Skin of body (tissue), 3 donors: ENCODE measurements around the gene TAAR5. TPM values are rescaled to one million over a fixed set of nuclear protein-coding genes. Genes with fewer than 3 reads are reported as not detected.
"Not testable (repeated sequence)": the region's sequence is repeated elsewhere in the genome, so short reads cannot be mapped to it uniquely, and the experiment has no call there.

ENCODE experiments used
- DNase-seq: peaks from one replicate; lab custom pipeline; 2025; lab: John Stamatoyannopoulos, UW
- small RNA-seq: library from RNA; depleted of rRNA; stranded (forward); fragments of <200 nt; gene quantifications from one replicate; pipeline ENCODE3, GENCODE V24; 2014; ENCODE audit warnings: low replicate concordance
- total RNA-seq: library from RNA; depleted of rRNA; stranded (reverse); fragments of >200 nt; gene quantifications from one replicate; pipeline ENCODE4 v1.2.3, GENCODE V29; 2014

TAAR5 gene
- total RNA-seq, 1 donor from 2014 or later: not detected

DNA sequence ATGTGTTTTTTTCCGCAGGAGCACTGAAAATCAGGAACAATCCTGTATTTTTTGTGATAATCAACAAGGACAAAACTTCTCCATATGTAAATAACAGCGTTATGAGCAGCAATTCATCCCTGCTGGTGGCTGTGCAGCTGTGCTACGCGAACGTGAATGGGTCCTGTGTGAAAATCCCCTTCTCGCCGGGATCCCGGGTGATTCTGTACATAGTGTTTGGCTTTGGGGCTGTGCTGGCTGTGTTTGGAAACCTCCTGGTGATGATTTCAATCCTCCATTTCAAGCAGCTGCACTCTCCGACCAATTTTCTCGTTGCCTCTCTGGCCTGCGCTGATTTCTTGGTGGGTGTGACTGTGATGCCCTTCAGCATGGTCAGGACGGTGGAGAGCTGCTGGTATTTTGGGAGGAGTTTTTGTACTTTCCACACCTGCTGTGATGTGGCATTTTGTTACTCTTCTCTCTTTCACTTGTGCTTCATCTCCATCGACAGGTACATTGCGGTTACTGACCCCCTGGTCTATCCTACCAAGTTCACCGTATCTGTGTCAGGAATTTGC lies 19.2 kb downstream of the TAAR5 start, which contains the start of gene TAAR6:
Gene TAAR6, plus strand, starts transcription at position 102 of the 557 bp plus-strand sequence. Its CDS starts 0 bp downstream, at position 102.
- DNase-seq: no peak

DNA sequence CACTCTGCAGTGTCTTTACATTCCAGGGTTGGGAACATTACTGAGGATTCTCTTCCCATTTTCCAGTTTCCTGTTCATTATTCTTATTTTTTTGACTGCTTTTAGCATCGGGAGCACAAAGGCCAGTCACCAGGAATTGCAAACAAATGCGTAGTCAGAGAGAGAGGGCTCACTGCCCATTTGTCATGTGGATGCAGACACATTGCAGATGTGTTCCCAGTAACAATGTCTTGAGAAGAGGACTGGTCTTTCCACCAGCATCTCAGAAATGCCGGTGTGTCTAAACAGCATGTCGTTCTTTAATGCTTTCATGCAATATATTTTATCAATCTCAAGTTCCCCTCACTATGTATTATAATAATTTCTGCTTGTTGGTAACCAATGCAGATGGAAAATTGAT lies 20.4 kb downstream of the TAAR5 start:
- no peak for DNase-seq

DNA sequence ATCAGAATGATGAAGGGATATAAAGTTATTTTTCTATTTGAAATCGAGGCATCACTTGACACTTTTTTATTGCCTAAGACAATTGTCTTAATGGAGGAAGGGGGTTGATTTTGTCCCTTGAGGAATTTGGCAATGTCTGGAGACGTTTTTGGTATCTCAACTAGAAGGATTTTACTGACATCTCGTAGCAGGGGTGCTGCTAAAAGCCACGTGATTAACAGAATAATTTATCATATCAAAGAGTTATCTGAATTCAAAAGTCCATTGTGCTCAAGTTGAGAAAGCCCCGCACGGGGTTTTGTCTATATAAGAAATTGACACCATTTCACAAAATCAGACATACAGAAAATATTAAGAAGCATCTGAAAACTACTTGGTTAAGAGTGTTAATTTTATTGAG lies 20.9 kb downstream of the TAAR5 start:
- DNase-seq: no peak

DNA sequence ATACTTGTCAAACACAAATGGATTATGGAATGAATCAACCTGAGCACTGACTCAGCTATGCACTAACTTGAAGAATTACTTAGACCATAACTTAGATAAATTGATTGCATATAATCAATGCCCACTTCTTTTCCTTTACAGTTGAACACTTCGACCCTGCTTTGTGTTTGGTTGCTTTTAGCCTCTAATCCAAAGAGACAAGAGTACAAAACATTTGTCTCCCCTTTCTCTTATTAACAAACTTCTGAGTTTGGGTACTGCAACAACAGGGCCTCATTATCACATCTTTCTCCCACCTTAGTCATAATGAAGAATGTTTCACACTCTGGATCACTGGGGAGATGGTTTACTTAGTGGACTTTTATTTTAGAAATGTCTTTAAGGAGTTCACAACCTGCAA lies 22.0 kb downstream of the TAAR5 start:
- no peak for DNase-seq

DNA sequence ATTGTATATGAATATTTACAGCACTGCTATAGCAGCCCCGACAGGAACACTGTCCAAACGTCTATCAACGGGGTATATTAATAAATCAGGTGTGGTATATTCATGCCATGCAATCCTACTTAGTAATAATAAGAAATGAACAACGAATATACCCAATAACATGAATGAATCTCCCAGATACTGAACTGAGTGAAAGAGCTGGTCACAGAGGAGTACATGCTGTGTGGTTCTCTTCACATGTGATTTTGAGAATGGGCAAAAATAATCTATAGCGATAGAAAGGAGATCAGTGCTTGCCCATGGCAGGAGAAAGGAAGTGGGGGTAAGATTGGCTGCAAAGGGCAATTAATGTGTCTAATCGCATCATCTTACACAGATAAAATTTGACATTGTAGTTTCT lies 23.1 kb downstream of the TAAR5 start:
- no peak for DNase-seq

DNA sequence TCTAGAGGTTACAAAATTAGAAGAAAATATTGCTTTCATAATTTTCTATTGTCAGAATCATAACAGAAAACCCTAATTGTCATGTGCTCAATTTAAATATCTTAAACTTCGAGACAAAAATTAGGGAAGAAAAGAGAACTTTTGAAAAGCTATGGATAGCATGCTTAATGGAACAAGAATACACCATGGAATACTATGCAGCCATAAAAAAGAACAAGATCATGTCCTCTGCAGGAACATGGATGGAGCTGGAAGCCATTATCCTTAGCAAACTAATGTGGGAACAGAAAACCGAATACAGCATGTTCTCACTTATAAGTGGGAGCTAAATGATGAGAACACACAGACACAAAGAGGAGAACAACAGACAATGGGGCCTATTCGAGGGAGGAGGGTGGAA lies 29.5 kb downstream of the TAAR5 start:
- DNase-seq: not testable (repeated sequence)

DNA sequence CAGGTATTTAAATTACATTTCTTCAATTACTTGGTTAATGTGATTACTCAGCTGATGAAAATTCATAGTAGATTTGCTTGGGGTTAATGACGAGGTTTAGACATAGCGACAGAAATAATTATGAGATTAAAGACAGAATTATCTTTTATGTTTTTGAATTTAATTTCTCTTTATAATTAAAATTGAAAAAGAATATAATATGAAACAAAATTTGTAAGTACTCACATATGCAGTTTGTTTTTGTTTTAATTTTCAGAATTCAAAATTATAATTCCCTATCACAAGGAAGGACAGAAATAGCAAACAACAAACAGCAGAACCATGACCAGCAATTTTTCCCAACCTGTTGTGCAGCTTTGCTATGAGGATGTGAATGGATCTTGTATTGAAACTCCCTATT lies 37.2 kb downstream of the TAAR5 start, which contains the start of gene TAAR8:
Gene TAAR8, plus strand, starts transcription at position 301 of the 400 bp plus-strand sequence. Its CDS starts 21 bp downstream, at position 322.
- no peak for DNase-seq

DNA sequence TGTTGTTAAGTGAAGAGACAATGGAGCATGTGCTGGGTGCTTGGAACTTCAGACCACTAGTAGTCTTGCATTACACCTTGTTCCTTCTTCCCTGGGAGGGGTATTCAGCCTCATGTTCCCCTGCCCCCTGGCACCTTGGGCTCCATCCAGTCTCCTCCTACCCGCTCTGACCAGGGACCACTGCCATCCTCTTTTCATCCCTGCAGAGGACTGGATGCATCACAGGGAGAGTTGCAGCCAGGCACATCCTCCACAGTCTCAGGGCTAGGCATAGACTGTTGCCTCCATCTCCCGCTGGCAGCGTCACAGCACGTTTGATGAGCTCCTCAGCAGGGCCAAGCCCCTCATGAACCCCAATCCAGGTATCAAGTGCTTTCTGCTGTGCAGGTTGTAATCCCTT lies 38.3 kb downstream of the TAAR5 start:
- DNase-seq: no peak

DNA sequence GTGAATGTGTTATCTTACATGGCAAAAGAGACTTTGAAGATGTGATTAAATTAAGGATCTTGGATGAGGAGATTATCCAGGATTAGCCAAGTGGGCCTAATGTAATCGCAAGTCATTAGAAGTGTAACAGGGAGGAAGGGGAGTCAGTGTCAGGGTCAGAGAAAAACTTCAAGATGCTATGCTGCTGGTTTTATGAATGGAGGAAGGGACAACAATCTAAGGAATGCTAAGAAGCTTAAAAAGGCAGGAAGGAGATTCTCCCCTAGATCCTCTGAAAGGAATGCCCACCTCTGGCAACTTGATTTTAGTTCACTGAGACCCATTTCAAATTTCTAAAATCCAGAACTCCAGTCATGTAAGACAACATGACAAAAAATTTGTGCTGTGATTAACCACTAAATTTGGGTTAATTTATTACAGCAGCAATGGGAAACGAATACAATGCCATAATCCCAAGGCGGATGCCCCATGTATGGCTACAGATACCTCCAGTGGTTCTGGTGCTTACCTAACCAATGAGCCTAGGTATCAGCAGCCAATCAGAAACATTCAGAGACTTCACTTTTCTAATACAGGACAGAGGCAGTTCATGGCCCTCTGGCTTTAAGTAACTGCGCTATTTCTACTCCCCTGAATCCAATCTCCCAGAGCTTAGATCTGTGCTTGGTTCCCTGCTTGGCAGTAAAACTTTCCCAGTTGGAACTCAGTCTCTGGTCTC lies 40.6 kb downstream of the TAAR5 start:
- DNase-seq: no peak

DNA sequence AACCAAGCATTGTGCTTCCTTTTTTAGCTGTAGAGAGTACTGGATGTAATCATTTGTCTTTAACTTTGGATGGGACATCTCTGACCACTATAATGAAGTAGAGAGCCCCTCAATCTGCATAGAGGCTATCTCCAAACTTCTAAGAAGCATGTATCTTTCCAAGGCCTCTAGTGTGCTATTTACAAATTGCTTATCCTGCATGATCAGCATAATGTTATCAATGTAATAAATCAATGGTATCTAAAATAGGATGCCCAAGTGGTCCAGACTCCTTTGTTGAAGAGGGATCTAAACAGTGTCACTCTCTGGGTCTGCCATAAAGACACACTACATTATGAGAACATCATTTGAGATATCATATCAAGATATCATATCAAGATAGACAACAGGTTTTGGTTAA lies 44.7 kb downstream of the TAAR5 start:
- DNase-seq: no peak

Small RNAs within 50 kb of the gene (small RNA-seq; reads per million reads assigned to genes)
- gene TAAR7P: not detected

Other genes starting within 250 kb of the TAAR5 start
- gene MOXD1, start 188.3 kb downstream of the TAAR5 start, total RNA-seq: 15.6 TPM
- gene STX7, start 76.6 kb downstream of the TAAR5 start, total RNA-seq: 25.9 TPM
- gene TAAR9, start 51.5 kb downstream of the TAAR5 start, total RNA-seq: not detected
- not detected for gene TAAR8, start 37.1 kb downstream of the TAAR5 start, total RNA-seq
- not detected for gene TAAR6, start 19.4 kb downstream of the TAAR5 start, total RNA-seq
- gene TAAR2, start 34.5 kb upstream of the TAAR5 start, total RNA-seq: not detected
- not detected for gene TAAR1, start 69.4 kb upstream of the TAAR5 start, total RNA-seq
- gene VNN1, start 124.3 kb upstream of the TAAR5 start, total RNA-seq: 0.89 TPM
- 25.3 TPM for gene VNN2, start 168.2 kb upstream of the TAAR5 start, total RNA-seq
- 15.7 TPM for gene SLC18B1, start 208.9 kb upstream of the TAAR5 start, total RNA-seq
- gene RPS12, start 224.8 kb upstream of the TAAR5 start, total RNA-seq: 1,292 TPM